Heart left ventricle (tissue), 16 donors: ENCODE results near the gene ATXN1. TPM values are rescaled to one million over a fixed set of nuclear protein-coding genes. Genes with fewer than 3 reads are reported as not detected.
"Not testable (repeated sequence)": the region's sequence is repeated elsewhere in the genome, so short reads cannot be mapped to it uniquely, and the experiment has no call there.

Experiments used
- ATAC-seq, 4 donors: fragments of 200-7000 bp; cut with Tn5 transposase; one replicate each; pipeline ENCODE4 v1.9.1; 2020 to 2022; ENCODE audit warnings: moderate library complexity in 4 of 4, mild to moderate bottlenecking in 3 of 4, moderate number of reproducible peaks in 1 of 4
- DNase-seq, 5 donors: peaks; one replicate each; pipeline ENCODE4 v3.0.0-alpha.2; 2020
- H3K27ac ChIP-seq, 12 donors: fragments of 200-600 bp; sonication (generic) in 4 of 12; one replicate each; pipeline versions ENCODE4 v1.5.0 to v1.8.0; 2016 to 2022; ENCODE audit warnings: mild to moderate bottlenecking in 2 of 12
- H3K27me3 ChIP-seq, 9 donors: fragments of 200-600 bp; sonication (generic) in 2 of 9; one replicate each; pipeline versions ENCODE4 v1.5.1 to v1.8.0; 2016 to 2022; ENCODE audit warnings: mild to moderate bottlenecking in 3 of 9
- H3K36me3 ChIP-seq, 9 donors: fragments of 200-600 bp; sonication (generic) in 2 of 9; one replicate each; pipeline versions ENCODE4 v1.5.0 to v1.8.0; 2018 to 2022; ENCODE audit warnings: mild to moderate bottlenecking in 2 of 9
- H3K4me1 ChIP-seq, 12 donors: fragments of 200-600 bp; sonication (generic) in 4 of 12; one replicate each; pipeline versions ENCODE4 v1.5.0 to v1.8.0; 2016 to 2022; ENCODE audit warnings: mild to moderate bottlenecking in 3 of 12
- H3K4me3 ChIP-seq, 12 donors: fragments of 200-600 bp; sonication (generic) in 4 of 12; one replicate each; pipeline versions ENCODE4 v1.5.0 to v1.8.0; 2017 to 2022; ENCODE audit warnings: mild to moderate bottlenecking in 9 of 12, moderate library complexity in 4 of 12
- H3K9me3 ChIP-seq, 12 donors: fragments of 200-600 bp; sonication (generic) in 4 of 12; one replicate each; pipeline versions ENCODE4 v1.5.0 to v1.8.0; 2016 to 2022; ENCODE audit warnings: mild to moderate bottlenecking in 1 of 12
- POLR2A ChIP-seq, 2 donors: fragments of 450-650 bp; IDR thresholded peaks; one replicate each; pipeline ENCODE4 v1.6.1; 2017; ENCODE audit warnings: antibody characterized with exemption in 2 of 2, mild to moderate bottlenecking in 2 of 2, moderate library complexity in 2 of 2
- whole genome bisulfite sequencing, 4 donors: extraction: QIAGEN DNeasy Blood & Tissue Kit in 2 of 4; methylation state at CpG; one replicate each; pipeline versions ENCODE4 v1.1.5 to v1.1.7; 2013 to 2018; 5-methylcytosine and 5-hydroxymethylcytosine counted together
- intact Hi-C, 10 donors: fragments of 100-400 bp; cut with DNase I; formaldehyde crosslinking; loops; one replicate each; pipeline versions ENCODE4 v1.11.1 to v1.14.2; 2022
- polyA plus RNA-seq, 2 donors: library from polyadenylated mRNA; stranded (reverse); fragments of 200-250 nt; gene quantifications; one replicate each; pipeline ENCODE4 v1.2.3, GENCODE V29; 2013
- total RNA-seq, 9 donors: library from RNA; depleted of rRNA in 2 of 9; stranded (reverse); fragments of >200 nt in 2 of 9; fragmentation: NEBNext Ultra II Directional in 3 of 9; extraction: Animal tissue kit (Norgen Biotek cat#: 25700) in 3 of 9; gene quantifications; one replicate each; pipeline versions ENCODE4 v1.1.0 to v1.2.4, GENCODE V29; 2016 to 2023
- TF ChIP-seq, protein P1 (sequence below), 12 donors: fragments of 200-600 bp; sonication (generic) in 4 of 12; IDR thresholded peaks; one replicate each; pipeline versions ENCODE4 v1.5.0 to v1.8.0; 2018 to 2022; ENCODE audit warnings: antibody characterized with exemption in 12 of 12, mild to moderate bottlenecking in 5 of 12
- donor health status: ischemic (EF 13 %, LVEDD 7.1; RV severe dilation, severe dysfunction).
- donor health status: healthy with polysubstance abuse.
- donor health status: DM: no; HTN: yes; CAD: no.
- donor health status: DM: no; HTN: no; CAD: no.
- donor health status: ischemic (EF 25% LVEDD 6.9; RV normal size, moderate dysfunction).
- donor health status: ischemic (EF 25% LVEDD 5.7; RV mildly dilated, moderate dysfunction).
- donor health status: healthy.
- donor health status: DM: yes; HTN: yes; CAD: no.
- donor health status: ischemic (EF 35%, LVEDD 5.7; RV mildly dilated, moderate dysfunction).
- donor health status: nonischemic (EF 11% LVEDD 7.7; RV severe dilation, severe dysfunction).
- donor health status: DM: yes; HTN: yes; CAD: no.
- donor health status: PGD.
- donor health status: ischemic (EF 29% LVEDD 5.4; RV normal size, mild dysfunction).
- donor health status: nonischemic (EF 23%, LVEDD 6.1; RV moderate dilation, normal function).

The ATXN1 gene
- total and polyA plus RNA-seq, 11 donors = 8.7 to 51.8 (median 36.0) TPM

DNA sequence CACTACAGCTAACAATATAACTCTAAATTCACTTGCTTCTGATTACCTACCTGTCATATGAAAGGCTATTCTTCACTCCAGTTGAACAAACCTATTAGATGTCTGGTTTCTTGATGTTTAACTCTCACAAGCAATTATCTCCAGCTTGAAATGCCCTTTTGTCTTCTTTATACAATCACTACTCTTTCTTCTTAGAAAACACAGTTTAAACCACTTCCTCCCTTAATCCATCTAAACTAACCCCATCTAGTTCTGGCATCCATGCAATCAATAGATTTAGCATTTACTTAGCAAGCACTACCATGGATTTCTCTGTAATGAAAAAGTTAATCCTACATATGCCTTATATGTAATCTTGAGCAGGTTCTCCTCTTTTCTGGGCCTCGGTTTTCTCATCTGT, 127.3 kb downstream of the ATXN1 start:
- H3K4me1 ChIP-seq = peaks cover 0 to 12% (median 0%) of the 10 kb centered on the region in 12 donors
- H3K27me3 ChIP-seq = no peaks in the 10 kb centered on the region
- no peak overlapping the region for H3K4me3 ChIP-seq
- intact Hi-C loops = no loop called here
- DNase-seq = no peak
- WGBS, 4 donors = 92 to 96% (median 95%) methylated on average over 1 of the region's 1 CpG
- TF ChIP-seq POLR2A (IDR thresholded peaks at IDR 0.05) = no peak
- TF ChIP-seq, protein P1, sequence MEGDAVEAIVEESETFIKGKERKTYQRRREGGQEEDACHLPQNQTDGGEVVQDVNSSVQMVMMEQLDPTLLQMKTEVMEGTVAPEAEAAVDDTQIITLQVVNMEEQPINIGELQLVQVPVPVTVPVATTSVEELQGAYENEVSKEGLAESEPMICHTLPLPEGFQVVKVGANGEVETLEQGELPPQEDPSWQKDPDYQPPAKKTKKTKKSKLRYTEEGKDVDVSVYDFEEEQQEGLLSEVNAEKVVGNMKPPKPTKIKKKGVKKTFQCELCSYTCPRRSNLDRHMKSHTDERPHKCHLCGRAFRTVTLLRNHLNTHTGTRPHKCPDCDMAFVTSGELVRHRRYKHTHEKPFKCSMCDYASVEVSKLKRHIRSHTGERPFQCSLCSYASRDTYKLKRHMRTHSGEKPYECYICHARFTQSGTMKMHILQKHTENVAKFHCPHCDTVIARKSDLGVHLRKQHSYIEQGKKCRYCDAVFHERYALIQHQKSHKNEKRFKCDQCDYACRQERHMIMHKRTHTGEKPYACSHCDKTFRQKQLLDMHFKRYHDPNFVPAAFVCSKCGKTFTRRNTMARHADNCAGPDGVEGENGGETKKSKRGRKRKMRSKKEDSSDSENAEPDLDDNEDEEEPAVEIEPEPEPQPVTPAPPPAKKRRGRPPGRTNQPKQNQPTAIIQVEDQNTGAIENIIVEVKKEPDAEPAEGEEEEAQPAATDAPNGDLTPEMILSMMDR (IDR thresholded peaks at IDR 0.05) = no peak
- H3K36me3 ChIP-seq = peaks cover 0 to 4% (median 0%) of the 10 kb centered on the region in 9 donors
- no peak for ATAC-seq
- H3K9me3 ChIP-seq = no peaks in the 10 kb centered on the region
- H3K27ac ChIP-seq = no peak overlapping the region

DNA sequence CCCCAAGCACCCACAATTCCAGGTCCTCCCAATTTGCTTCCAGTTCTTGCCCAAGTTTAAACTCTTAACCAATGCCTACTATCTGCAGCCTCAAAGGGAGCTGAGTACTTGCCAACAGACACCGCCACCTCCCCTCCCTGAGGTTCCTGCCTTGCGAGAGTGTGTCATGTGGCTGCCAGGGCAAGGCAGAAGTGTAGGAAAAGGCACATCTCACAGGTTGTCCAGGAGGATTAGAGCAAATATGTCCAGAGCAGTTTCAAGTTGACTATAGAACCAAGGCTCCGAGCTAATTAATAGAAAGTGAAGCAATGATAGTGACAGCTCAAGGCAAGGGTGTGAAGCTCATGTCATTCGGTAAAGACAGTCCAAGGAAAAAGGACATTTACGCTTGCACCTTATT, 127.8 kb downstream of the ATXN1 start:
- Histone ChIP-seq H3K9me3 (peaks cover 0 to 4% (median 0%) of the 10 kb centered on the region in 12 donors), H3K27ac (no peak overlapping the region), H3K36me3 (peaks cover 0 to 4% (median 0%) of the 10 kb centered on the region in 9 donors), H3K27me3 (no peaks in the 10 kb centered on the region), H3K4me1 (peaks cover 0 to 12% (median 0%) of the 10 kb centered on the region in 12 donors), H3K4me3 (no peak overlapping the region)
- ATAC-seq = peak in 3 of 4 donors; percentile 65 to 87 (median 67)
- DNase-seq = peak in 1 of 5 donors; percentile 42
- TF ChIP-seq, protein P1 (IDR thresholded peaks at IDR 0.05) = no peak
- no peak for TF ChIP-seq POLR2A (IDR thresholded peaks at IDR 0.05)
- intact Hi-C loops = no loop called here
- WGBS, 4 donors = 65 to 76% (median 74%) methylated on average over 5 of the region's 5 CpGs

DNA sequence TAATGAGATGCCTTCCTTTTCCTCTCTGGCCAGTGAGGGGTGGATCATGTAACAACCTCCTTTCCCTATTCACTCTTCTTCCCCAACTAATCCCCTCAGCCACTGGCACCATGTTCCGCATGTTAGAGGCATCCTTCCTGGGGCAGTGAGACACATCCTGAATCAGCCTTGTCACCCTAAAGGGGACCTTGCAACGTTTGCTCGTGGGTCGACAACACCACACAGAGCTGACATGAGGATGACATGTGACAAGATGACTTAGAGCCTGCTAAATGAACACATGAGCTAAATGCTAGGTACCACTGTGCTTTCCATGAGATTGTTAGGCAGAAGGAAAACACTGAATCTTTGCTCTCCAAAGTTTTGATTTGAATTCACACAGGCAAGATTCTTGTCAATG, 129.2 kb downstream of the ATXN1 start:
- H3K36me3 ChIP-seq = peaks cover 0 to 4% (median 0%) of the 10 kb centered on the region in 9 donors
- H3K9me3 ChIP-seq = peaks cover 0 to 5% (median 0%) of the 10 kb centered on the region in 12 donors
- peaks cover 0 to 14% (median 0%) of the 10 kb centered on the region in 12 donors for H3K4me1 ChIP-seq
- H3K27me3 ChIP-seq = no peaks in the 10 kb centered on the region
- no peak overlapping the region for H3K27ac ChIP-seq
- H3K4me3 ChIP-seq = no peak overlapping the region
- intact Hi-C loops = no loop called here
- 62 to 71% (median 66%) methylated on average over 4 of the region's 4 CpGs for WGBS, 4 donors
- no peak for TF ChIP-seq POLR2A (IDR thresholded peaks at IDR 0.05)
- TF ChIP-seq, protein P1 (IDR thresholded peaks at IDR 0.05) = no peak
- no peak for DNase-seq
- no peak for ATAC-seq

DNA sequence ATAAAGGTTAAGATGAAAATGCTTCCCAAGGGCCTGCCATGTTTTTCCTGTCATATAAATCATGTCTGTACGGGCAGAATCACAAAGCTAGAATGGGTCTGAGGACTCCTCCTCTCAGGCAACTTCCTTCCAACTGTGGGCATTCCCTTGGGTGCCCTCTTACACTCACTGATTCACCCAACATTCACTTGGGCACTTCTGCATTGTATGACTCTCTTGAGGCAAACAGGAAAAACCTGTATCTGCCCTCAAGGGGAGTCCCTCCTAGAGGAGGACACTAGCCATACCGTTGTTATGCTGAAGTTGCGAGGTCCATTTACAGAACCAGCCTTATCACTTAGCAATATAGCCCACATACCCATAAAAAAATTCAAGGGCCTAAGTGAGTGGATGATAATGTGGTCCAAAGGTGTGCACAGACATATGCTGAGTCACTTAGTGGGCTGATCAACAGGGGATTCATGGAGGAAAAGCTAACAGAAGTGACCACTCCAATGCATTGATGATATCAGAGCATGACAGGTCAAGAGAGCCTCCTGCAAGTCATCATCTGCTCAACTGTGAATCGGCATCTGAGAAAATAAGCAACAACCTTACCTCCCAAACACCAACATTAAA, 131.1 kb downstream of the ATXN1 start:
- intact Hi-C loops = no loop called here
- no peak overlapping the region for H3K4me3 ChIP-seq
- DNase-seq = no peak
- peaks cover 0 to 5% (median 0%) of the 10 kb centered on the region in 12 donors for H3K9me3 ChIP-seq
- no peak for ATAC-seq
- H3K36me3 ChIP-seq = peaks cover 0 to 4% (median 0%) of the 10 kb centered on the region in 9 donors
- H3K4me1 ChIP-seq = peaks cover 0 to 20% (median 7%) of the 10 kb centered on the region in 12 donors
- no peaks in the 10 kb centered on the region for H3K27me3 ChIP-seq
- H3K27ac ChIP-seq = no peak overlapping the region
- WGBS, 4 donors = 70 to 89% (median 77%) methylated on average over 4 of the region's 4 CpGs
- TF ChIP-seq, protein P1 (IDR thresholded peaks at IDR 0.05) = no peak
- no peak for TF ChIP-seq POLR2A (IDR thresholded peaks at IDR 0.05)

DNA sequence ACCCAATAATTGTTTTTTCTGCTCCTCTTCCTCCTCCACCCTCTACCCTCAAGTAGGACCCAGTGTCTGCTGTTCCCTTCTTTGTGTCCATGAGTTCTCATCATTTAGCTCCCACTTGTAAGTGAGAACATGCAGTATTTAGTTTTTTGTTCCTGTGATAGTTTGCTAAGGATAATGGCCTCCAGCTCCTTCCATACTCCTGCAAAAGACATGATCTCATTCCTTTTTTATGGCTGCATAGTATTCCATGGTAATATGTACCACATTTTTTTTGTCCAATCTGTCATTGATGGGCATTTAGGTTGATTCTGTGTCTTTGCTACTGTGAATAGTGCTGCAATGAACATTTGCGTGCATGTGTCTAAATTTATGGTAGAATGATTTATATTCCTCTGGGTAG, 132.7 kb downstream of the ATXN1 start:
- H3K9me3 ChIP-seq, H3K27me3 ChIP-seq, H3K36me3 ChIP-seq, DNase-seq, H3K27ac ChIP-seq, ATAC-seq, intact Hi-C loops, H3K4me3 ChIP-seq: not testable (repeated sequence)
- 98 to 100% (median 100%) methylated on average over 1 of the region's 1 CpG for WGBS, 4 donors
- peaks cover 0 to 22% (median 8%) of the 10 kb centered on the region in 12 donors for H3K4me1 ChIP-seq
